ENCODE results near the gene EFS. TPM values are rescaled to one million over a fixed set of nuclear protein-coding genes. Genes with fewer than 3 reads are reported as not detected.

The EFS gene
- total RNA-seq, 4 donors from 2014 or later = 10.6 to 22.6 (median 14.6) TPM

DNA sequence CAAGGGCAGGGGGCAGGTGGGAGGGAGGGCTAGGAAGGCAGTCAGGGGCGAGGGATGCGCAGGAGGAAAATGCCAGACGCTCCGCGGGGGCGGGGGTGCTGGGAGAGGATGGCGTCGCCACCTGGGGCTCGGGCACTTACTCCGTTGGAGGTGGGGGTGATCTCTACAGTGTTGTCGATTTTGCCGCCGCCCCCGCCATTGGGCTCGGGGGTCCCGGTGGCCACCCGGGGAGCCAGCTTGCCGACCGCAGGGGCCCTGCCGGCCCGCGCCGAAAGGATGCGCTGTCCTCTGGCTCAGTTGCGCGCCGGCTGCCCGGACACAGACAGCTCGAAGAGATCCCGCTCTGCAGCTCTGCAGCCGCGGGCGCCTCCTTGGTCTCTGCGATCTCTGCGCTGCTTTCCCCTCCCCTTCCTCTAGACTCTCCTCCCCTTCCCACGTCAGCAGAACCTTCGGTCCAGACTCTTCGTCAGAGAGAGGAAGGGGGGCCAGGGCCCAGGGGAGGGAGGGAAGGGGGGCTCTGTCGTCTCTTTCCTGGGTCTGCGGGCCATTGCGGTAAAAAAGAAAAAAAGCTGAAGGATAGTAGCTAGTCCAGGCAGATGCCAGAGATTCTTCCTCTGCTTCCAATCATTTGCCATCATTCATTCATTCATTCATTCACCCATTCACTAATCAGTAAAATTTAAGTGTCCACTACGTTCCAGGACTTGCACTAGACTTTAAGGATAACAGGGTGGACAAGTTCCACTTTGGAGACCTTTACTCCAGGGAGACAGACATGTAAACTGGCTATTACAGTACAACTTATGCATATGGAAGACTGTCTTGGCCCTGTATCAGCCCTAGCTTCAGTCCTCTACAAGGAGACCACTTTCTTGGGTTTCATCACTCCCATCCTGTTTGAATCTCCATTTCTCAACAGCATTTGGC, 12.2 kb downstream of the EFS start, which contains the start of gene SLC22A17:
Gene SLC22A17 (minus strand): TSS at position 382 of the 927 bp plus-strand sequence.
- ATAC-seq = peak; percentile 95
- 0% methylated on average over 3 to 4 of the region's 42 CpGs for WGBS, 2 donors (ENCODE audit: low coverage in 1 of 2)
- Histone ChIP-seq H3K4me1 (peaks cover 0 to 21% (median 6%) of the 10 kb centered on the region in 3 donors), H3K9me3 (no peaks in the 10 kb centered on the region), H3K27ac (peak within 1 kb of the TSS in 3 of 4 donors; percentile 75 to 83 (median 82)), H3K36me3 (peaks cover 0 to 21% of the 10 kb centered on the region in 2 donors), H3K4me3 (peak within 1 kb of the TSS; percentile 40 to 78), H3K27me3 (no peaks in the 10 kb centered on the region)
- TF ChIP-seq EP300 (IDR thresholded peaks at IDR 0.05) (no peak), POLR2A (IDR thresholded peaks at IDR 0.05) (peak; percentile 59 to 62), POLR2AphosphoS5 (IDR thresholded peaks at IDR 0.05) (peak; percentile 66)
- TF ChIP-seq, protein P1, sequence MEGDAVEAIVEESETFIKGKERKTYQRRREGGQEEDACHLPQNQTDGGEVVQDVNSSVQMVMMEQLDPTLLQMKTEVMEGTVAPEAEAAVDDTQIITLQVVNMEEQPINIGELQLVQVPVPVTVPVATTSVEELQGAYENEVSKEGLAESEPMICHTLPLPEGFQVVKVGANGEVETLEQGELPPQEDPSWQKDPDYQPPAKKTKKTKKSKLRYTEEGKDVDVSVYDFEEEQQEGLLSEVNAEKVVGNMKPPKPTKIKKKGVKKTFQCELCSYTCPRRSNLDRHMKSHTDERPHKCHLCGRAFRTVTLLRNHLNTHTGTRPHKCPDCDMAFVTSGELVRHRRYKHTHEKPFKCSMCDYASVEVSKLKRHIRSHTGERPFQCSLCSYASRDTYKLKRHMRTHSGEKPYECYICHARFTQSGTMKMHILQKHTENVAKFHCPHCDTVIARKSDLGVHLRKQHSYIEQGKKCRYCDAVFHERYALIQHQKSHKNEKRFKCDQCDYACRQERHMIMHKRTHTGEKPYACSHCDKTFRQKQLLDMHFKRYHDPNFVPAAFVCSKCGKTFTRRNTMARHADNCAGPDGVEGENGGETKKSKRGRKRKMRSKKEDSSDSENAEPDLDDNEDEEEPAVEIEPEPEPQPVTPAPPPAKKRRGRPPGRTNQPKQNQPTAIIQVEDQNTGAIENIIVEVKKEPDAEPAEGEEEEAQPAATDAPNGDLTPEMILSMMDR (IDR thresholded peaks at IDR 0.05) = peak in 2 of 4 experiments; percentile 31 to 38

DNA sequence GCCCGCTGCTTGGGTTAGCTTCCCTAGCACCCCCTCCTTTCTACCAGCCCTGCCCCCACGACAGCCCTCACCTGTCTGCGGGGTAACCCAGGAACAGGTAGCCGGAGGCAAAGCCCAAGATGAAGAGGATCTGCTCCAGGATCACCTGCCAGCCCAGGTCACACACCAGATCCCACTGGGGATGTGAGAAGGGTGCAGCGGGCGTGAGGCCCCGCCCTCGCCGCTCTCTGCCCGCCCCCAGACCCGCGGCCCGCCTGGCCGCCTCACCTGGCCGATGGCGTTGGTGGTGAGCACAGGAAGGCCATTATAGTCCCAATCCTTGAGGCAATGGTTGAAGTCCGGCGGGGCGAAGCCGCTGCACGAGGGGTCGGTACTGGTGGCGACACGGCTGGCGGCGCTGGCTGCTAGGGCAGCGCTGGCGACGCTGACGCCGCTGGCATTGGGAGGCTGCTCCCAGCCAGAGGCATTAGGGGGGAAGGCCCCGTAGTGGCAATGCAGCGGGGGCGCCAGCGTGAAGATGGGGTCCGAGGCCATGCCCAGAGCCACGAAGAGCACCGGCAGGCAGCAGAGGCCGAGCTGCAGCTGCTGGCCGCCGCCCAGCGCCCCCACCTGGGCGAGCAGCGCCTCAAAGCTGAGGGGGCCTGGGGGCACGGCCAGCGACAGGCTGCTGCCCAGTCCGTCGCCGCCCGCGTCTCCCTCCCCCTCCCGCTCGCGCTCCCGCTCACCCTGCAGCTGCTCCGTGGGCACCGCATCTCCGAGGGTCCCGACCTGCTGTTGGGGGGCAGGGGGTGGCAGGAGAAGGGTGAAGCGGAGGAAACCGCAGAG, 13.1 kb downstream of the EFS start:
- ATAC-seq = peak; percentile 35
- TF ChIP-seq, protein P1 (IDR thresholded peaks at IDR 0.05) = no peak
- no peaks in the 10 kb centered on the region for H3K27me3 ChIP-seq
- H3K36me3 ChIP-seq = peaks cover 0 to 22% of the 10 kb centered on the region in 2 donors
- H3K4me1 ChIP-seq = peaks cover 0 to 21% (median 6%) of the 10 kb centered on the region in 3 donors
- H3K4me3 ChIP-seq = peak overlapping the region; percentile 40 to 78
- 50 to 100% methylated on average over 2 of the region's 61 CpGs for WGBS, 2 donors (ENCODE audit: low coverage in 1 of 2)
- peak overlapping the region in 3 of 4 donors; percentile 75 to 83 (median 82) for H3K27ac ChIP-seq
- no peaks in the 10 kb centered on the region for H3K9me3 ChIP-seq

DNA sequence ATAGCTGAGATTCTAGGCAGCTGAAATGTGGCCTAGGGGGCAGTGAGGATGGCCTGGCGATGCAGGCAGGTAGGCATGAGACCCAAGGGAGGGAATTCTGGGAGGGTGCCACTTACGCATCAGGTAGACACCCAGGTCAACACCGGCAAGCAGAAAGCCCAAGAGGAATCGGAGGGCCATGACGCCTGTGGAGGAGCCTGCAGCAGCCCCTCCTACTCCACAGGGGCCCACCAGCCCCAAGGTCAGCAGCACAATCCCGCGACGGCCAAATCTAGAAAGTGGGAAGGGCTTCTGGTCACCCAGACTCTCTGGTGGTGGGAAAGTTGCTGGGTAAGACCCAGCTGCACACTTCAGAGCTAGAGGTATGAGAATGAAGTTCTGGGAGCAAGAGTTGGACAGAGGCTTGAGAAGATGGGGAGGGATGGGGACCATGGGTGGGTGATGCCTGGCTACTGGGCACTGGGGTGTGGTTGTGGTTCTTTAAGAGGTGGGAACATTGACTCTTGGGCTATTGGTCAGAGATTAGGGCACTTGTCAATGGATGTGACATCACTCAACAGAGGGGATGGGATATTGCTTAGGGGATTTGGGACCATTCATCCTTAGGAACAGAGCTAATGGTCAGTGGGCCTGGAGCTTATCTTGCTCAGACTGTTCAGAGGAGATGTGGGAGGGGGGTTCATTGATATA, 15.7 kb downstream of the EFS start:
- H3K36me3 ChIP-seq = peaks cover 0 to 21% of the 10 kb centered on the region in 2 donors
- ATAC-seq = no peak
- 78 to 91% methylated on average over 3 to 5 of the region's 8 CpGs for WGBS, 2 donors (ENCODE audit: low coverage in 1 of 2)
- H3K27me3 ChIP-seq = no peaks in the 10 kb centered on the region
- TF ChIP-seq EP300 (IDR thresholded peaks at IDR 0.05) = no peak
- TF ChIP-seq POLR2AphosphoS5 (IDR thresholded peaks at IDR 0.05) = no peak
- H3K4me1 ChIP-seq = peaks cover 0 to 21% (median 6%) of the 10 kb centered on the region in 3 donors
- no peak overlapping the region for H3K4me3 ChIP-seq
- H3K9me3 ChIP-seq = no peaks in the 10 kb centered on the region
- no peak overlapping the region for H3K27ac ChIP-seq

DNA sequence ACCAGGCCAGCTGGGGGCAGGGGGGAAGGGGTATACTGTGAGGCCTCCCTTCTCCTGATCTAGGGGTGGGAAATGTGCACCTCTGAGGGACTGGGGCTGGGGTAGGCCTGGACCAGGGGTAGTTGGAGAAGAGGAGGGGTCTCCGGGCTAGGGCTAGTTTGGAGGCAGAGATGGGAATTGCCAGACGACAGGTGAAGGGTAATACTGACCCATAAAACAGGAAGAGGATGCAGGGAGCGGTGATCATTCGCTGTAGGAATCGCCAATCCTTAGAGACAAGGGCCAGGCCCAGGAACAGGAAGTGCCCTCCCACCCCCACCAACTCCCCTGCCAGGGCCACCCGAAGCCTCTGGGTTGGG, 16.7 kb downstream of the EFS start:
- Histone ChIP-seq H3K9me3 (no peaks in the 10 kb centered on the region), H3K27ac (no peak overlapping the region), H3K36me3 (peaks cover 0 to 21% of the 10 kb centered on the region in 2 donors), H3K27me3 (no peaks in the 10 kb centered on the region), H3K4me1 (peaks cover 0 to 20% (median 6%) of the 10 kb centered on the region in 3 donors), H3K4me3 (no peak overlapping the region)
- 84% methylated on average over 6 of the region's 6 CpGs; no CpG with 5 or more reads in 1 of the 2 donors for WGBS, 2 donors (ENCODE audit: low coverage in 1 of 2)
- TF ChIP-seq POLR2A (IDR thresholded peaks at IDR 0.05) (no peak), EP300 (IDR thresholded peaks at IDR 0.05) (no peak), POLR2AphosphoS5 (IDR thresholded peaks at IDR 0.05) (no peak)
- TF ChIP-seq, protein P1 (IDR thresholded peaks at IDR 0.05) = no peak
- no peak for ATAC-seq

Measured in gastroesophageal sphincter (tissue), 4 donors.